HG02884 (cell line): Measurements from ENCODE around the gene OR2F2.

ENCODE experiments used
- ATAC-seq: cut with Tn5 transposase; IDR thresholded peaks from one replicate; pipeline ENCODE4 v1.9.1; 2021; ENCODE audit warnings: mild to moderate bottlenecking, moderate library complexity; ENCODE audit not compliant: unreplicated experiment

Gene OR2F2

GRCh38 chr7:143913945-143914615, 21.0 kb upstream of the OR2F2 start:
- no peak for ATAC-seq

GRCh38 chr7:143914938-143915652, 19.9 kb upstream of the OR2F2 start:
- no peak for ATAC-seq

GRCh38 chr7:143924851-143925250, 10.2 kb upstream of the OR2F2 start:
- ATAC-seq = no peak

- ATAC-seq = peak; percentile 88
Observed at GRCh38 chr7:143929224-143929920, 5.7 kb upstream of the OR2F2 start.

GRCh38 chr7:143931739-143932138, 3.3 kb upstream of the OR2F2 start:
- ATAC-seq = no peak

- ATAC-seq = no peak
Observed at GRCh38 chr7:143936087-143937009, 1.3 kb downstream of the OR2F2 start.

GRCh38 chr7:143938379-143939243, 3.6 kb downstream of the OR2F2 start:
- ATAC-seq = no peak

GRCh38 chr7:143945423-143945822, 10.4 kb downstream of the OR2F2 start:
- ATAC-seq = no peak

GRCh38 chr7:143947111-143947510, 12.1 kb downstream of the OR2F2 start:
- no peak for ATAC-seq

GRCh38 chr7:143948733-143949132, 13.7 kb downstream of the OR2F2 start:
- no peak for ATAC-seq

GRCh38 chr7:143953421-143953820, 18.4 kb downstream of the OR2F2 start:
- ATAC-seq = no peak

GRCh38 chr7:143954135-143954534, 19.1 kb downstream of the OR2F2 start:
- no peak for ATAC-seq

GRCh38 chr7:143954544-143954943, 19.5 kb downstream of the OR2F2 start, which contains the start of gene OR2F1:
Gene OR2F1, plus strand, starts transcription at chr7:143954844. Its CDS starts 5,127 bp downstream, at chr7:143959971.
- ATAC-seq = no peak

GRCh38 chr7:143958781-143959180, 23.7 kb downstream of the OR2F2 start:
- no peak for ATAC-seq

- no peak for ATAC-seq
Observed at GRCh38 chr7:143960813-143961610, 26.0 kb downstream of the OR2F2 start.

- ATAC-seq = no peak
Observed at GRCh38 chr7:143965280-143965679, 30.2 kb downstream of the OR2F2 start.

- ATAC-seq = no peak
Observed at GRCh38 chr7:143967398-143967797, 32.4 kb downstream of the OR2F2 start.

- ATAC-seq = no peak
Observed at GRCh38 chr7:143973870-143974416, 38.9 kb downstream of the OR2F2 start.

- no peak for ATAC-seq
Observed at GRCh38 chr7:143974459-143974858, 39.4 kb downstream of the OR2F2 start.
